GM12891 (cell line): ENCODE measurements around the gene DUOX2.
"Not testable (repeated sequence)": the region's sequence is repeated elsewhere in the genome, so short reads cannot be mapped to it uniquely, and the experiment has no call there.

Experiments used
- DNase-seq: peaks from one replicate; pipeline ENCODE4 v3.0.0; 2011; ENCODE audit warnings: low spot score; ENCODE audit not compliant: insufficient read length
- FAIRE-seq: peaks from 2 replicates; lab custom pipeline; 2011; peaks lifted over from hg19 to GRCh38; lab: Jason Lieb, UNC
- PAX5 ChIP-seq: IDR thresholded peaks from 2 replicates; pipeline ENCODE4 v1.6.1; 2011; ENCODE audit warnings: low read length, moderate library complexity, mild to moderate bottlenecking; ENCODE audit not compliant: insufficient read depth, severe bottlenecking
- POLR2A ChIP-seq: IDR thresholded peaks from 2 replicates; pipeline ENCODE4 v1.6.1; 2011; ENCODE audit warnings: low read depth, low read length, control low read depth
- POLR2AphosphoS5 ChIP-seq: IDR thresholded peaks from 2 replicates; pipeline ENCODE4 v1.6.1; 2011; ENCODE audit warnings: low read depth, low read length, control low read depth
- POU2F2 ChIP-seq: IDR thresholded peaks from 2 replicates; pipeline ENCODE4 v1.6.1; 2011; ENCODE audit warnings: low read depth, mild to moderate bottlenecking, control low read depth, low read length, moderate library complexity
- SPI1 ChIP-seq: IDR thresholded peaks from 2 replicates; pipeline ENCODE4 v1.6.1; 2011; ENCODE audit warnings: low read depth, low read length, control low read depth
- TAF1 ChIP-seq: IDR thresholded peaks from 2 replicates; pipeline ENCODE4 v1.6.1; 2011; ENCODE audit warnings: low read depth, low read length, control low read depth

DUOX2 gene

GRCh38 chr15:45069942-45070360 lies 44.0 kb downstream of the DUOX2 start:
- DNase-seq, FAIRE-seq: not testable (repeated sequence)

GRCh38 chr15:45064386-45064785 lies 49.6 kb downstream of the DUOX2 start:
- no peak for FAIRE-seq

GRCh38 chr15:45062301-45062700 lies 51.7 kb downstream of the DUOX2 start:
- FAIRE-seq, DNase-seq: not testable (repeated sequence)

More at GRCh38 chr15:45064386-45064785, 49.6 kb downstream of the DUOX2 start:
- TF ChIP-seq TAF1 (no peak), POLR2AphosphoS5 (no peak), POU2F2 (no peak), SPI1 (no peak), POLR2A (no peak), PAX5 (no peak)
- no peak for DNase-seq

GRCh38 chr15:45058690-45059675 lies 55.0 kb downstream of the DUOX2 start:
- FAIRE-seq, DNase-seq: not testable (repeated sequence)

- not testable (repeated sequence) for FAIRE-seq, DNase-seq
These were observed 61.3 kb downstream of the DUOX2 start for GRCh38 chr15:45052676-45053075.

- TF ChIP-seq SPI1 (no peak), TAF1 (no peak), POU2F2 (no peak)
- no peak for DNase-seq
- FAIRE-seq = no peak
These were observed 63.4 kb downstream of the DUOX2 start for GRCh38 chr15:45050587-45050986.

GRCh38 chr15:45048794-45049631 lies 65.0 kb downstream of the DUOX2 start:
- no peak for DNase-seq
- no peak for TF ChIP-seq POU2F2
- FAIRE-seq = peak; percentile 72

- not testable (repeated sequence) for DNase-seq, FAIRE-seq
These were observed 65.6 kb downstream of the DUOX2 start for GRCh38 chr15:45048449-45048793.

GRCh38 chr15:45044270-45044669 lies 69.7 kb downstream of the DUOX2 start:
- DNase-seq, FAIRE-seq: not testable (repeated sequence)

GRCh38 chr15:45042859-45043258 lies 71.1 kb downstream of the DUOX2 start:
- DNase-seq, FAIRE-seq: not testable (repeated sequence)
